Activated CD4-positive, alpha-beta T cell treated with anti-CD3 and anti-CD28 coated beads for 36 hours (primary cell): Measurements from ENCODE around the gene RPL9. TPM values are rescaled to one million over a fixed set of nuclear protein-coding genes. Genes with fewer than 3 reads are reported as not detected.
A peak's percentile ranks its signal among the peaks of the same experiment; 100 is the strongest.
"Not testable (repeated sequence)": the region's sequence is repeated elsewhere in the genome, so short reads cannot be mapped to it uniquely, and the experiment has no call there.

Experiments
- ATAC-seq: fragments of 200-7000 bp; cut with Tn5 transposase; one replicate; pipeline ENCODE4 v1.10.0; 2021; ENCODE audit warnings: mild to moderate bottlenecking, moderate library complexity
- CTCF ChIA-PET: fragments of 350-600 bp; sonication (Branson Sonifier 250); formaldehyde crosslinking; loops from one replicate; lab custom pipeline; 2021; ENCODE audit warnings: antibody characterized with exemption; lab: Charles Lee
- POLR2A ChIA-PET: fragments of 350-600 bp; sonication (Branson Sonifier 250); formaldehyde crosslinking; loops from one replicate; lab custom pipeline; 2021; ENCODE audit warnings: antibody characterized with exemption, inconsistent platforms; lab: Charles Lee
- DNase-seq: peaks from one replicate; pipeline ENCODE4 v3.0.0-alpha.2; 2020
- H3K27ac Mint-ChIP-seq: one replicate; pipeline ENCODE4 v1.8.0; 2021; ENCODE audit warnings: mixed read lengths
- H3K27me3 Mint-ChIP-seq: one replicate; pipeline ENCODE4 v1.8.0; 2021; ENCODE audit warnings: mixed read lengths
- H3K36me3 Mint-ChIP-seq: one replicate; pipeline ENCODE4 v1.8.0; 2021; ENCODE audit warnings: low read depth, mixed read lengths
- H3K4me1 Mint-ChIP-seq: one replicate; pipeline ENCODE4 v1.8.0; 2021; ENCODE audit warnings: mixed read lengths
- H3K4me3 Mint-ChIP-seq: one replicate; pipeline ENCODE4 v1.8.0; 2021; ENCODE audit warnings: mild to moderate bottlenecking, moderate library complexity, mixed read lengths
- H3K9me3 Mint-ChIP-seq: one replicate; pipeline ENCODE4 v1.8.0; 2021; ENCODE audit warnings: low read depth, mixed read lengths
- intact Hi-C, 2 experiments: fragments of 100-400 bp; cut with DNase I in 1 of 2; cut with micrococcal nuclease in 1 of 2; formaldehyde crosslinking; loops; one replicate each; pipeline versions ENCODE4 v1.14.2 to v1.15.1; 2022 to 2024; cut with DNase I, micrococcal nuclease
- total RNA-seq, 2 experiments: library from RNA; stranded (reverse); gene quantifications; one replicate each; pipeline ENCODE4 v1.2.3, GENCODE V29; 2021

The RPL9 gene
- total RNA-seq, 2 experiments from 2014 or later, result 1,442 to 2,369 TPM

GRCh38 chr4:39464886-39465501, 6.3 kb upstream of the RPL9 start:
- ChIA-PET POLR2A (interaction anchor here (1.0 kb wide), 1 partner anchor 8 kb away, joined by 3 read pairs; no protein-coding TSS in a partner anchor), CTCF (interaction anchor here (1.6 kb wide), 1 partner anchor 18 kb away, joined by 3 read pairs; no protein-coding TSS in a partner anchor)
- peak; percentile 89 for ATAC-seq
- H3K27ac Mint-ChIP-seq, result peak overlapping the region; percentile 51
- DNase-seq, result no peak
- H3K36me3 Mint-ChIP-seq, result peaks cover 45% of the 10 kb centered on the region
- H3K4me1 Mint-ChIP-seq, result peaks cover 29% of the 10 kb centered on the region
- no peaks in the 10 kb centered on the region for H3K27me3 Mint-ChIP-seq
- no peaks in the 10 kb centered on the region for H3K9me3 Mint-ChIP-seq
- intact Hi-C loops, result no loop called here
- H3K4me3 Mint-ChIP-seq, result no peak overlapping the region

- peak overlapping the region; percentile 100 for H3K27ac Mint-ChIP-seq
- DNase-seq, H3K9me3 Mint-ChIP-seq, H3K27me3 Mint-ChIP-seq, ATAC-seq: not testable (repeated sequence)
- ChIA-PET POLR2A (interaction anchor here (0.6 to 2.5 kb wide), 6 partner anchors 9 to 180 kb away, joined by 3 to 11 read pairs (median 4); partner anchors contain the start of genes RFC1 and SMIM14), CTCF (interaction anchor here (0.7 to 3.2 kb wide), 3 partner anchors 11 to 602 kb away, joined by 5 to 29 read pairs (median 10); no protein-coding TSS in a partner anchor)
- intact Hi-C loops, result loop anchor here (1.0 to 5.0 kb wide), 13 partner anchors 69 to 849 kb away; partner anchors contain the start of genes SMIM14 (in 2 of the 2), UGDH (in 2 of the 2), WDR19 (in 2 of the 2) and N4BP2 (in 1 of the 2)
- peaks cover 49% of the 10 kb centered on the region for H3K4me1 Mint-ChIP-seq
- H3K4me3 Mint-ChIP-seq, result peak overlapping the region; percentile 98
- peaks cover 66% of the 10 kb centered on the region for H3K36me3 Mint-ChIP-seq
Measured at GRCh38 chr4:39458161-39458504, 589 bp downstream of the RPL9 start.

- peaks cover 55% of the 10 kb centered on the region for H3K4me1 Mint-ChIP-seq
- no peaks in the 10 kb centered on the region for H3K9me3 Mint-ChIP-seq
- H3K36me3 Mint-ChIP-seq, result peaks cover 74% of the 10 kb centered on the region
- no peaks in the 10 kb centered on the region for H3K27me3 Mint-ChIP-seq
- intact Hi-C loops, result loop anchor here (5.0 kb wide), 4 partner anchors 180 to 850 kb away; partner anchors contain the start of genes SMIM14 (in 1 of the 2), TMEM156 (in 1 of the 2) and WDR19 (in 1 of the 2)
- POLR2A ChIA-PET, result interaction anchor here (0.8 to 2.5 kb wide), 3 partner anchors 8 to 92 kb away, joined by 3 to 11 read pairs (median 3); partner anchors contain the start of gene RFC1
- ATAC-seq (no peak), DNase-seq (no peak)
- peak overlapping the region; percentile 100 for H3K27ac Mint-ChIP-seq
- CTCF ChIA-PET, result interaction anchor here (1.2 to 3.8 kb wide), 2 partner anchors 10 to 12 kb away, joined by 8 to 17 read pairs; no protein-coding TSS in a partner anchor
- peak overlapping the region; percentile 98 for H3K4me3 Mint-ChIP-seq
Measured at GRCh38 chr4:39456946-39457763, 1.6 kb downstream of the RPL9 start.

- DNase-seq, result no peak
- H3K4me1 Mint-ChIP-seq, result peaks cover 49% of the 10 kb centered on the region
- intact Hi-C loops, result loop anchor here (5.0 kb wide), 4 partner anchors 182 to 852 kb away; partner anchors contain the start of genes SMIM14 (in 1 of the 2), TMEM156 (in 1 of the 2) and WDR19 (in 1 of the 2)
- H3K9me3 Mint-ChIP-seq, result no peaks in the 10 kb centered on the region
- no peak overlapping the region for H3K27ac Mint-ChIP-seq
- CTCF ChIA-PET, result interaction anchor here (0.8 to 3.8 kb wide), 4 partner anchors 8 to 102 kb away, joined by 3 to 17 read pairs (median 4); partner anchors contain the start of gene UGDH
- H3K27me3 Mint-ChIP-seq, result no peaks in the 10 kb centered on the region
- peak overlapping the region; percentile 98 for H3K4me3 Mint-ChIP-seq
- POLR2A ChIA-PET, result interaction anchor here (0.6 to 1.4 kb wide), 4 partner anchors 11 to 554 kb away, joined by 3 to 6 read pairs (median 3); no protein-coding TSS in a partner anchor
- H3K36me3 Mint-ChIP-seq, result peaks cover 84% of the 10 kb centered on the region
- no peak for ATAC-seq
Measured at GRCh38 chr4:39455486-39455885, 3.2 kb downstream of the RPL9 start.

- H3K27me3 Mint-ChIP-seq, result no peaks in the 10 kb centered on the region
- intact Hi-C loops, result no loop called here
- H3K27ac Mint-ChIP-seq, result peak overlapping the region; percentile 37
- H3K9me3 Mint-ChIP-seq, result no peaks in the 10 kb centered on the region
- peaks cover 92% of the 10 kb centered on the region for H3K36me3 Mint-ChIP-seq
- H3K4me3 Mint-ChIP-seq, result no peak overlapping the region
- ChIA-PET POLR2A (interaction anchor here (0.6 kb wide), 1 partner anchor 630 kb away, joined by 3 read pairs; no protein-coding TSS in a partner anchor), CTCF (interaction anchor here (3.8 kb wide), 1 partner anchor 16 kb away, joined by 17 read pairs; no protein-coding TSS in a partner anchor)
- peaks cover 44% of the 10 kb centered on the region for H3K4me1 Mint-ChIP-seq
- no peak for ATAC-seq
- no peak for DNase-seq
Measured at GRCh38 chr4:39453738-39454137, 5.0 kb downstream of the RPL9 start.

GRCh38 chr4:39452860-39453587, 5.7 kb downstream of the RPL9 start:
- Mint-ChIP-seq H3K27me3 (no peaks in the 10 kb centered on the region), H3K4me1 (peaks cover 49% of the 10 kb centered on the region), H3K4me3 (no peak overlapping the region), H3K36me3 (peaks cover 86% of the 10 kb centered on the region), H3K27ac (no peak overlapping the region), H3K9me3 (no peaks in the 10 kb centered on the region)
- ChIA-PET POLR2A (interaction anchor here (0.6 kb wide), 1 partner anchor 631 kb away, joined by 3 read pairs; no protein-coding TSS in a partner anchor), CTCF (interaction anchor here (1.1 to 3.8 kb wide), 2 partner anchors 16 to 526 kb away, joined by 4 to 17 read pairs; no protein-coding TSS in a partner anchor)
- DNase-seq, result no peak
- no peak for ATAC-seq
- intact Hi-C loops, result no loop called here

- ChIA-PET POLR2A (interaction anchor here (0.7 to 1.6 kb wide), 2 partner anchors 74 to 86 kb away, joined by 4 to 6 read pairs; partner anchors contain the start of gene RFC1), CTCF (interaction anchor here (0.7 to 1.2 kb wide), 3 partner anchors 17 to 526 kb away, joined by 3 to 4 read pairs (median 4); no protein-coding TSS in a partner anchor)
- no peak for ATAC-seq
- H3K27ac Mint-ChIP-seq, result peak overlapping the region; percentile 38
- H3K27me3 Mint-ChIP-seq, result no peaks in the 10 kb centered on the region
- H3K9me3 Mint-ChIP-seq, result no peaks in the 10 kb centered on the region
- no peak overlapping the region for H3K4me3 Mint-ChIP-seq
- peaks cover 53% of the 10 kb centered on the region for H3K4me1 Mint-ChIP-seq
- DNase-seq, result no peak
- H3K36me3 Mint-ChIP-seq, result peaks cover 84% of the 10 kb centered on the region
- intact Hi-C loops, result no loop called here
Measured at GRCh38 chr4:39452153-39452859, 6.4 kb downstream of the RPL9 start.

GRCh38 chr4:39451423-39452023, 7.2 kb downstream of the RPL9 start:
- no peak for ATAC-seq
- POLR2A ChIA-PET, result interaction anchor here (1.6 kb wide), 1 partner anchor 85 kb away, joined by 4 read pairs; the partner anchor contains the start of gene RFC1
- peaks cover 79% of the 10 kb centered on the region for H3K36me3 Mint-ChIP-seq
- no peak for DNase-seq
- CTCF ChIA-PET, result interaction anchor here (1.1 to 1.2 kb wide), 2 partner anchors 18 to 527 kb away, joined by 4 read pairs; no protein-coding TSS in a partner anchor
- H3K9me3 Mint-ChIP-seq, result no peaks in the 10 kb centered on the region
- peaks cover 50% of the 10 kb centered on the region for H3K4me1 Mint-ChIP-seq
- no peak overlapping the region for H3K4me3 Mint-ChIP-seq
- intact Hi-C loops, result no loop called here
- H3K27me3 Mint-ChIP-seq, result no peaks in the 10 kb centered on the region
- H3K27ac Mint-ChIP-seq, result peak overlapping the region; percentile 38

- peaks cover 70% of the 10 kb centered on the region for H3K36me3 Mint-ChIP-seq
- peaks cover 44% of the 10 kb centered on the region for H3K4me1 Mint-ChIP-seq
- H3K27me3 Mint-ChIP-seq, result no peaks in the 10 kb centered on the region
- ChIA-PET POLR2A (no interaction called here), CTCF (no interaction called here)
- no peaks in the 10 kb centered on the region for H3K9me3 Mint-ChIP-seq
- H3K27ac Mint-ChIP-seq, result peak overlapping the region; percentile 35
- intact Hi-C loops, result no loop called here
- ATAC-seq (no peak), DNase-seq (no peak)
- no peak overlapping the region for H3K4me3 Mint-ChIP-seq
Measured at GRCh38 chr4:39450618-39451017, 8.1 kb downstream of the RPL9 start.
